HEK293 (cell line): ENCODE data around the gene DLX6.

ENCODE experiments used
- FEZF1 ChIP-seq: fragments of 450-650 bp; formaldehyde crosslinking; IDR thresholded peaks from 2 replicates; pipeline ENCODE4 v1.5.1; 2016; ENCODE audit warnings: missing biosample characterization, missing genetic modification characterization
- HOXA7 ChIP-seq: sonication (generic); formaldehyde crosslinking; IDR thresholded peaks from 2 replicates; pipeline ENCODE4 v1.8.1; 2022; ENCODE audit warnings: missing genetic modification reagents, borderline replicate concordance
- SCRT1 ChIP-seq: fragments of 450-650 bp; formaldehyde crosslinking; IDR thresholded peaks from 2 replicates; pipeline ENCODE4 v1.5.1; 2016; ENCODE audit warnings: missing biosample characterization, missing genetic modification characterization, borderline replicate concordance
- SETDB1 ChIP-seq: IDR thresholded peaks from one replicate; pipeline ENCODE4 v1.6.1; 2017; ENCODE audit warnings: mild to moderate bottlenecking, low read length, moderate library complexity, mixed read lengths; ENCODE audit not compliant: insufficient read length
- ZBTB20 ChIP-seq: fragments of 450-650 bp; formaldehyde crosslinking; IDR thresholded peaks from 2 replicates; pipeline ENCODE4 v1.5.1; 2016; ENCODE audit warnings: missing biosample characterization, missing genetic modification characterization
- ZFP69B ChIP-seq: fragments of 450-650 bp; formaldehyde crosslinking; IDR thresholded peaks from 2 replicates; pipeline ENCODE4 v1.5.1; 2016; ENCODE audit warnings: missing biosample characterization, missing genetic modification characterization
- ZNF112 ChIP-seq: fragments of 450-650 bp; formaldehyde crosslinking; IDR thresholded peaks from 2 replicates; pipeline ENCODE4 v1.5.0; 2017; ENCODE audit warnings: missing biosample characterization, missing genetic modification characterization
- ZNF211 ChIP-seq: fragments of 450-650 bp; formaldehyde crosslinking; IDR thresholded peaks from 2 replicates; pipeline ENCODE4 v1.5.1; 2016; ENCODE audit warnings: low read depth, missing biosample characterization, missing genetic modification characterization
- ZNF23 ChIP-seq: fragments of 450-650 bp; formaldehyde crosslinking; IDR thresholded peaks from 2 replicates; pipeline ENCODE4 v1.5.1; 2016; ENCODE audit warnings: missing biosample characterization, missing genetic modification characterization, borderline replicate concordance
- ZNF311 ChIP-seq: fragments of 450-650 bp; formaldehyde crosslinking; IDR thresholded peaks from 2 replicates; pipeline ENCODE4 v1.5.1; 2017; ENCODE audit warnings: missing biosample characterization, missing genetic modification characterization, borderline replicate concordance
- ZNF324 ChIP-seq: fragments of 450-650 bp; formaldehyde crosslinking; IDR thresholded peaks from 2 replicates; pipeline ENCODE4 v1.5.1; 2016; ENCODE audit warnings: missing biosample characterization, missing genetic modification characterization
- ZNF335 ChIP-seq: fragments of 450-650 bp; formaldehyde crosslinking; conservative IDR thresholded peaks from 2 replicates; pipeline ENCODE4 v1.5.1; 2016; ENCODE audit warnings: missing biosample characterization, missing genetic modification characterization
- ZNF391 ChIP-seq: fragments of 450-650 bp; formaldehyde crosslinking; IDR thresholded peaks from 2 replicates; pipeline ENCODE4 v1.5.1; 2016; ENCODE audit warnings: low read depth, missing biosample characterization, missing genetic modification characterization, borderline replicate concordance
- ZNF510 ChIP-seq: fragments of 450-650 bp; formaldehyde crosslinking; IDR thresholded peaks from 2 replicates; pipeline ENCODE4 v1.5.1; 2018; ENCODE audit warnings: mild to moderate bottlenecking, missing genetic modification characterization, missing biosample characterization; ENCODE audit not compliant: insufficient replicate concordance
- ZNF548 ChIP-seq: fragments of 450-650 bp; formaldehyde crosslinking; IDR thresholded peaks from 2 replicates; pipeline ENCODE4 v1.5.1; 2016; ENCODE audit warnings: missing biosample characterization, missing genetic modification characterization
- ZNF561 ChIP-seq: fragments of 450-650 bp; IDR thresholded peaks from 2 replicates; pipeline ENCODE4 v1.5.1; 2018; ENCODE audit warnings: missing biosample characterization, missing genetic modification characterization, borderline replicate concordance
- ZNF585B ChIP-seq: fragments of 450-650 bp; formaldehyde crosslinking; IDR thresholded peaks from 2 replicates; pipeline ENCODE4 v1.5.1; 2016; ENCODE audit warnings: missing biosample characterization, missing genetic modification characterization
- ZNF629 ChIP-seq: fragments of 450-650 bp; formaldehyde crosslinking; IDR thresholded peaks from 2 replicates; pipeline ENCODE4 v1.5.1; 2017; ENCODE audit warnings: missing biosample characterization, missing genetic modification characterization
- ZNF670 ChIP-seq: fragments of 450-650 bp; formaldehyde crosslinking; IDR thresholded peaks from 2 replicates; pipeline ENCODE4 v1.5.1; 2016; ENCODE audit warnings: missing biosample characterization, missing genetic modification characterization, low read depth
- ZNF76 ChIP-seq: fragments of 450-650 bp; formaldehyde crosslinking; IDR thresholded peaks from 2 replicates; pipeline ENCODE4; 2016; ENCODE audit warnings: low read depth, missing biosample characterization, missing genetic modification characterization, borderline replicate concordance
- ZNF843 ChIP-seq: fragments of 450-650 bp; formaldehyde crosslinking; IDR thresholded peaks from 2 replicates; pipeline ENCODE4 v1.5.1; 2016; ENCODE audit warnings: missing biosample characterization, missing genetic modification characterization
- ZSCAN4 ChIP-seq: fragments of 450-650 bp; formaldehyde crosslinking; IDR thresholded peaks from 2 replicates; pipeline ENCODE4 v1.5.1; 2017; ENCODE audit warnings: missing biosample characterization, missing genetic modification characterization
- TF ChIP-seq, protein P1 (sequence below): fragments of 450-650 bp; formaldehyde crosslinking; IDR thresholded peaks from 2 replicates; pipeline ENCODE4 v1.5.1; 2016; ENCODE audit warnings: missing biosample characterization, missing genetic modification characterization
- TF ChIP-seq, protein P2 (sequence below): fragments of 450-650 bp; formaldehyde crosslinking; IDR thresholded peaks from 2 replicates; pipeline ENCODE4 v1.5.1; 2016; ENCODE audit warnings: missing biosample characterization, missing genetic modification characterization
- TF ChIP-seq, protein P3 (sequence below): fragments of 450-650 bp; IDR thresholded peaks from 2 replicates; pipeline ENCODE4 v1.5.1; 2018; ENCODE audit warnings: missing biosample characterization, missing genetic modification characterization
- TF ChIP-seq, protein P4 (sequence below): fragments of 450-650 bp; formaldehyde crosslinking; IDR thresholded peaks from 2 replicates; pipeline ENCODE4 v1.5.1; 2016; ENCODE audit warnings: missing biosample characterization, missing genetic modification characterization

Gene DLX6

DNA sequence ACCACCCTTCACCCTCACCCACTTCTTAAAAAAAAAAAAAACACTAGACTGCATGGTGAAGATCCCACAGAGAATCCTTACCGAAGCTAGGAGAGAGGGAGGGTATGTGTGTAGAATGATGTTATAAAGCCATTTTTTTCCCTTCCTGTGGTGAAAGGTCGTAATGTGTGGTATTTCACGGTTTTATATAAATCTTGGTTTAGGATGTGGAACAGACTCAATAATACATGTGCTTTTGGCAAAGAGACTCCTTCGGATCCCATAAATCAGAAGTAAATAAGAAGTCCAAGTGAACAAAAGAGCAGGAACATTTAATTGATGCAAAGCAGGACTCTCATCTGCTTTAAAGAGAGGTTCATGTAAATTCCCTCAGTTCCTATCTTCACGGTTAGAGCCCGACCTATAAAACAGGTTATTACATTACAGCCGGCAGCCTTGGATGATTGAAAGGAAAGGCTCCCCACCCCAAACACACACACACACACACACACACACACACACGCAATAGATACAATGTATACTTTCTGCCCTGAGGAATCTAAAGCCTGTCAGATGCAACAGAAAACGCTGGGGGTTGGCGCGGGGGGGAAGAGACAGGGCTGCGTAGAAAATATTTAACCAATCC lies 10.5 kb downstream of the DLX6 start (continued):
- TF ChIP-seq, protein P1, sequence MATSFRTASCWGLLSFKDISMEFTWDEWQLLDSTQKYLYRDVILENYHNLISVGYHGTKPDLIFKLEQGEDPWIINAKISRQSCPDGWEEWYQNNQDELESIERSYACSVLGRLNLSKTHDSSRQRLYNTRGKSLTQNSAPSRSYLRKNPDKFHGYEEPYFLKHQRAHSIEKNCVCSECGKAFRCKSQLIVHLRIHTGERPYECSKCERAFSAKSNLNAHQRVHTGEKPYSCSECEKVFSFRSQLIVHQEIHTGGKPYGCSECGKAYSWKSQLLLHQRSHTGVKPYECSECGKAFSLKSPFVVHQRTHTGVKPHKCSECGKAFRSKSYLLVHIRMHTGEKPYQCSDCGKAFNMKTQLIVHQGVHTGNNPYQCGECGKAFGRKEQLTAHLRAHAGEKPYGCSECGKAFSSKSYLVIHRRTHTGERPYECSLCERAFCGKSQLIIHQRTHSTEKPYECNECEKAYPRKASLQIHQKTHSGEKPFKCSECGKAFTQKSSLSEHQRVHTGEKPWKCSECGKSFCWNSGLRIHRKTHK (tag by site-specific recombination): no peak
- TF ChIP-seq ZNF391 (no peak), ZNF510 (no peak), ZNF843 (tag by site-specific recombination) (peak; percentile 40; the same call in 1 of the 2 replicates), ZNF23 (no peak), ZSCAN4 (tag by site-specific recombination) (peak; percentile 91), ZNF548 (tag by site-specific recombination) (no peak), SCRT1 (tag by site-specific recombination) (0 out of 2 replicates have a peak, but pooled peaks have one; percentile 23), ZNF112 (tag by site-specific recombination) (no peak), HOXA7 (CRISPR knock-in tag) (no peak), ZNF561 (tag by site-specific recombination) (no peak), ZNF311 (tag by site-specific recombination) (no peak), ZBTB20 (no peak), ZNF211 (tag by site-specific recombination) (no peak), ZNF670 (tag by site-specific recombination) (no peak), ZNF335 (tag by site-specific recombination) (0 out of 2 replicates have a peak, but pooled peaks have one; percentile 47), SETDB1 (no peak), ZNF324 (tag by site-specific recombination) (no peak), FEZF1 (tag by site-specific recombination) (peak; percentile 73; the same call in 1 of the 2 replicates), ZNF585B (tag by site-specific recombination) (no peak), ZNF629 (no peak), ZNF76 (tag by site-specific recombination) (no peak), ZFP69B (tag by site-specific recombination) (no peak)
- TF ChIP-seq, protein P2, sequence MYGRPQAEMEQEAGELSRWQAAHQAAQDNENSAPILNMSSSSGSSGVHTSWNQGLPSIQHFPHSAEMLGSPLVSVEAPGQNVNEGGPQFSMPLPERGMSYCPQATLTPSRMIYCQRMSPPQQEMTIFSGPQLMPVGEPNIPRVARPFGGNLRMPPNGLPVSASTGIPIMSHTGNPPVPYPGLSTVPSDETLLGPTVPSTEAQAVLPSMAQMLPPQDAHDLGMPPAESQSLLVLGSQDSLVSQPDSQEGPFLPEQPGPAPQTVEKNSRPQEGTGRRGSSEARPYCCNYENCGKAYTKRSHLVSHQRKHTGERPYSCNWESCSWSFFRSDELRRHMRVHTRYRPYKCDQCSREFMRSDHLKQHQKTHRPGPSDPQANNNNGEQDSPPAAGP: no peak
- TF ChIP-seq, protein P3, sequence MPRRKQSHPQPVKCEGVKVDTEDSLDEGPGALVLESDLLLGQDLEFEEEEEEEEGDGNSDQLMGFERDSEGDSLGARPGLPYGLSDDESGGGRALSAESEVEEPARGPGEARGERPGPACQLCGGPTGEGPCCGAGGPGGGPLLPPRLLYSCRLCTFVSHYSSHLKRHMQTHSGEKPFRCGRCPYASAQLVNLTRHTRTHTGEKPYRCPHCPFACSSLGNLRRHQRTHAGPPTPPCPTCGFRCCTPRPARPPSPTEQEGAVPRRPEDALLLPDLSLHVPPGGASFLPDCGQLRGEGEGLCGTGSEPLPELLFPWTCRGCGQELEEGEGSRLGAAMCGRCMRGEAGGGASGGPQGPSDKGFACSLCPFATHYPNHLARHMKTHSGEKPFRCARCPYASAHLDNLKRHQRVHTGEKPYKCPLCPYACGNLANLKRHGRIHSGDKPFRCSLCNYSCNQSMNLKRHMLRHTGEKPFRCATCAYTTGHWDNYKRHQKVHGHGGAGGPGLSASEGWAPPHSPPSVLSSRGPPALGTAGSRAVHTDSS (tag by site-specific recombination): no peak
- TF ChIP-seq, protein P4, sequence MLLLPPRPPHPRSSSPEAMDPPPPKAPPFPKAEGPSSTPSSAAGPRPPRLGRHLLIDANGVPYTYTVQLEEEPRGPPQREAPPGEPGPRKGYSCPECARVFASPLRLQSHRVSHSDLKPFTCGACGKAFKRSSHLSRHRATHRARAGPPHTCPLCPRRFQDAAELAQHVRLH: no peak
